GM19324 (cell line): ENCODE data around the gene HS2ST1.
"Not testable (repeated sequence)": the region's sequence is repeated elsewhere in the genome, so short reads cannot be mapped to it uniquely, and the experiment has no call there.

Source experiments
- ATAC-seq: cut with Tn5 transposase; IDR thresholded peaks from one replicate; pipeline ENCODE4 v1.9.1; 2021; ENCODE audit warnings: mild to moderate bottlenecking, moderate library complexity; ENCODE audit not compliant: unreplicated experiment, low FRiP score

HS2ST1 gene

GRCh38 chr1:87004857-87005256 is 90.4 kb downstream of the HS2ST1 start:
- ATAC-seq: no peak

GRCh38 chr1:87007323-87007722 is 92.9 kb downstream of the HS2ST1 start:
- no peak for ATAC-seq

- not testable (repeated sequence) for ATAC-seq
Measured at GRCh38 chr1:87013385-87013784, 99.0 kb downstream of the HS2ST1 start.

- no peak for ATAC-seq
Measured at GRCh38 chr1:87017998-87018672, 103.7 kb downstream of the HS2ST1 start.

- no peak for ATAC-seq
Measured at GRCh38 chr1:87023326-87023725, 108.9 kb downstream of the HS2ST1 start.

- no peak for ATAC-seq
Measured at GRCh38 chr1:87024936-87025540, 110.6 kb downstream of the HS2ST1 start.

GRCh38 chr1:87027561-87027960 is 113.1 kb downstream of the HS2ST1 start:
- not testable (repeated sequence) for ATAC-seq

GRCh38 chr1:87028576-87028975 is 114.1 kb downstream of the HS2ST1 start:
- no peak for ATAC-seq

GRCh38 chr1:87030740-87031690 is 116.6 kb downstream of the HS2ST1 start:
- peak; percentile 67 for ATAC-seq

GRCh38 chr1:87034351-87034750 is 119.9 kb downstream of the HS2ST1 start:
- no peak for ATAC-seq

GRCh38 chr1:87039096-87039495 is 124.7 kb downstream of the HS2ST1 start:
- ATAC-seq: no peak

- no peak for ATAC-seq
Measured at GRCh38 chr1:87042111-87042811, 127.8 kb downstream of the HS2ST1 start.

GRCh38 chr1:87044424-87044823 is 130.0 kb downstream of the HS2ST1 start:
- ATAC-seq: no peak

- ATAC-seq: no peak
Measured at GRCh38 chr1:87044840-87045239, 130.4 kb downstream of the HS2ST1 start.

GRCh38 chr1:87045761-87046304 is 131.4 kb downstream of the HS2ST1 start:
- ATAC-seq: peak; percentile 50

- no peak for ATAC-seq
Measured at GRCh38 chr1:87046951-87047350, 132.5 kb downstream of the HS2ST1 start.

- no peak for ATAC-seq
Measured at GRCh38 chr1:87048237-87048636, 133.8 kb downstream of the HS2ST1 start.

GRCh38 chr1:87051965-87052364 is 137.5 kb downstream of the HS2ST1 start:
- no peak for ATAC-seq

- ATAC-seq: no peak
Measured at GRCh38 chr1:87052400-87052799, 138.0 kb downstream of the HS2ST1 start.

GRCh38 chr1:87052961-87053360 is 138.5 kb downstream of the HS2ST1 start:
- no peak for ATAC-seq
